Mesenchymal stem cell (in vitro differentiated cells and primary cell): ENCODE measurements around the gene GATM.
"Not testable (repeated sequence)": the region's sequence is repeated elsewhere in the genome, so short reads cannot be mapped to it uniquely, and the experiment has no call there.

ENCODE experiments used
- DNase-seq: peaks from one replicate; pipeline ENCODE4 v3.0.0-alpha.2; 2013
- H2AFZ ChIP-seq: one replicate; pipeline ENCODE4 v1.6.1; 2013; ENCODE audit warnings: low read depth, mild to moderate bottlenecking, control low read depth, inconsistent platforms, low read length, moderate library complexity
- H2AK5ac ChIP-seq: 2 replicates; pipeline ENCODE4 v1.6.1; 2013; ENCODE audit warnings: low read length, moderate library complexity, mild to moderate bottlenecking, inconsistent platforms; ENCODE audit not compliant: severe bottlenecking
- H2BK120ac ChIP-seq: one replicate; pipeline ENCODE4 v1.6.1; 2013; ENCODE audit warnings: low read depth, mild to moderate bottlenecking, inconsistent platforms, low read length, moderate library complexity
- H2BK12ac ChIP-seq, 2 experiments: one replicate each; pipeline ENCODE4 v1.6.1; 2013; ENCODE audit warnings: inconsistent platforms in 2 of 2, low read length in 2 of 2, mild to moderate bottlenecking in 2 of 2, moderate library complexity in 2 of 2, control low read depth in 1 of 2
- H2BK15ac ChIP-seq: one replicate; pipeline ENCODE4 v1.6.1; 2013; ENCODE audit warnings: mild to moderate bottlenecking, low read depth, inconsistent platforms; ENCODE audit not compliant: poor library complexity, severe bottlenecking
- H2BK5ac ChIP-seq: 2 replicates; pipeline ENCODE4 v1.6.1; 2013; ENCODE audit warnings: low read depth, mild to moderate bottlenecking, low read length, control low read depth, inconsistent platforms; ENCODE audit not compliant: poor library complexity, severe bottlenecking
- H3K14ac ChIP-seq, 2 experiments: one replicate each; pipeline ENCODE4 v1.6.1; 2013; ENCODE audit warnings: inconsistent platforms in 2 of 2, low read length in 2 of 2, control low read depth in 1 of 2, mild to moderate bottlenecking in 1 of 2, moderate library complexity in 1 of 2
- H3K18ac ChIP-seq, 2 experiments: one replicate each; pipeline ENCODE4 v1.6.1; 2013; ENCODE audit warnings: inconsistent platforms in 2 of 2, low read length in 2 of 2, control low read depth in 1 of 2, low read depth in 1 of 2, mild to moderate bottlenecking in 1 of 2
- H3K23ac ChIP-seq, 2 experiments: one replicate each; pipeline ENCODE4 v1.6.1; 2013; ENCODE audit warnings: inconsistent platforms in 2 of 2, low read length in 2 of 2, mild to moderate bottlenecking in 2 of 2, moderate library complexity in 2 of 2, control low read depth in 1 of 2
- H3K27ac ChIP-seq: 2 replicates; pipeline ENCODE4 v1.5.1; 2013; ENCODE audit warnings: mild to moderate bottlenecking, moderate library complexity, low read length, control low read depth, inconsistent platforms; ENCODE audit not compliant: poor library complexity, severe bottlenecking
- H3K27me3 ChIP-seq, 2 experiments: 2 replicates each; pipeline versions ENCODE4 v1.6.1 to v1.7.0; 2013; ENCODE audit warnings: low read length in 2 of 2, mild to moderate bottlenecking in 2 of 2, moderate library complexity in 2 of 2, control low read depth in 1 of 2, inconsistent platforms in 1 of 2; ENCODE audit not compliant: control insufficient read depth in 1 of 2, insufficient read depth in 1 of 2
- H3K36me3 ChIP-seq, 2 experiments: 2 replicates each; pipeline versions ENCODE4 v1.6.1 to v1.7.0; 2013; ENCODE audit warnings: low read length in 2 of 2, control low read depth in 1 of 2, inconsistent platforms in 1 of 2, low read depth in 1 of 2, mild to moderate bottlenecking in 1 of 2; ENCODE audit not compliant: insufficient read depth in 2 of 2, control insufficient read depth in 1 of 2
- H3K4ac ChIP-seq, 2 experiments: one replicate each; pipeline ENCODE4 v1.6.1; 2013; ENCODE audit warnings: inconsistent platforms in 2 of 2, low read length in 2 of 2, mild to moderate bottlenecking in 2 of 2, moderate library complexity in 2 of 2, control low read depth in 1 of 2, low read depth in 1 of 2
- H3K4me1 ChIP-seq: 2 replicates; pipeline ENCODE4 v1.6.1; 2013; ENCODE audit warnings: low read depth, low read length, control low read depth; ENCODE audit not compliant: control insufficient read depth, insufficient read depth
- H3K4me2 ChIP-seq: 2 replicates; pipeline ENCODE4 v1.6.1; 2013; ENCODE audit warnings: low read length, mild to moderate bottlenecking, inconsistent platforms; ENCODE audit not compliant: poor library complexity, severe bottlenecking
- H3K4me3 ChIP-seq, 2 experiments: 2 replicates each; pipeline versions ENCODE4 v1.5.1 to v1.7.0; 2013; ENCODE audit warnings: low read length in 2 of 2, mild to moderate bottlenecking in 2 of 2, control low read depth in 1 of 2, low read depth in 1 of 2; ENCODE audit not compliant: insufficient read depth in 1 of 2
- H3K79me1 ChIP-seq: replicated peaks from 2 replicates; pipeline ENCODE4 v1.6.1; 2013; ENCODE audit warnings: mild to moderate bottlenecking, control low read depth, low read length, inconsistent platforms; ENCODE audit not compliant: poor library complexity, severe bottlenecking
- H3K9ac ChIP-seq: 2 replicates; pipeline ENCODE4 v1.7.0; 2013; ENCODE audit warnings: mild to moderate bottlenecking, low read length, moderate library complexity
- H3K9me3 ChIP-seq: 2 replicates; pipeline ENCODE4 v1.7.0; 2013; ENCODE audit warnings: mild to moderate bottlenecking, low read length; ENCODE audit not compliant: control insufficient read depth
- H4K8ac ChIP-seq: one replicate; pipeline ENCODE4 v1.6.1; 2013; ENCODE audit warnings: inconsistent platforms, mild to moderate bottlenecking, low read length, moderate library complexity
- H4K91ac ChIP-seq: one replicate; pipeline ENCODE4 v1.6.1; 2013; ENCODE audit warnings: mild to moderate bottlenecking, low read length, inconsistent platforms
- WGBS: methylation state at CpG from one replicate; pipeline ENCODE4 v1.1.7; 2013; ENCODE audit warnings: mixed read lengths; 5-methylcytosine and 5-hydroxymethylcytosine counted together

Gene GATM

DNA sequence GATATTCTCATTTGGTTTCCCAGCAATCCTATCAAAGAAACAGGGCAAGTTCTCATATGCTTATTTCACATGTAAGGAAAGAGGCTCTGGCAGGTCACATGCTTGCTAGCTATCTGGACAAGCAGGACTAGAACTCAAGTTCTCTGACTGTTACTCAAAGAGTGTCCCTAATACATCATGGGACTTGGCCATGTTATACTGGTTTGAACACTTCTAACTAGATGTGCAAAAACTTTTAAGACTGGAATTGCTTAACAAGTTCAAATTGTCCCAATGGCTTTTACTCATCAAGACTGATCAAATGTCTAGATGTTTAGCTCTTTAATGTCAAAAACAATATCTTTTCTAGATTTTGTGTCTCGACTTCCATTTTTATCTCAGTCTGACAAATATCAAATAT is 6.8 kb downstream of the GATM start:
- no peak overlapping the region for H2BK15ac ChIP-seq
- no peak overlapping the region for H2BK5ac ChIP-seq
- no peak overlapping the region for H3K18ac ChIP-seq
- no peak overlapping the region for H3K4me3 ChIP-seq
- H3K23ac ChIP-seq: no peak overlapping the region
- H2AK5ac ChIP-seq: no peak overlapping the region
- no peak overlapping the region for H2BK120ac ChIP-seq
- H4K91ac ChIP-seq: no peak overlapping the region
- no peak overlapping the region for H3K9ac ChIP-seq
- no peak overlapping the region for H4K8ac ChIP-seq
- H3K27me3 ChIP-seq: peaks cover 13 to 26% of the 10 kb centered on the region in 2 experiments
- no peaks in the 10 kb centered on the region for H3K79me1 ChIP-seq
- no CpG with 5 or more reads among the region's 1 CpG for WGBS
- DNase-seq: no peak
- no peaks in the 10 kb centered on the region for H3K36me3 ChIP-seq
- no peak overlapping the region for H3K27ac ChIP-seq
- H3K9me3 ChIP-seq: no peaks in the 10 kb centered on the region
- H3K4me2 ChIP-seq: no peak overlapping the region
- H3K4ac ChIP-seq: no peak overlapping the region
- no peak overlapping the region for H2AFZ ChIP-seq
- no peak overlapping the region for H3K14ac ChIP-seq
- H2BK12ac ChIP-seq: no peak overlapping the region
- no peaks in the 10 kb centered on the region for H3K4me1 ChIP-seq

DNA sequence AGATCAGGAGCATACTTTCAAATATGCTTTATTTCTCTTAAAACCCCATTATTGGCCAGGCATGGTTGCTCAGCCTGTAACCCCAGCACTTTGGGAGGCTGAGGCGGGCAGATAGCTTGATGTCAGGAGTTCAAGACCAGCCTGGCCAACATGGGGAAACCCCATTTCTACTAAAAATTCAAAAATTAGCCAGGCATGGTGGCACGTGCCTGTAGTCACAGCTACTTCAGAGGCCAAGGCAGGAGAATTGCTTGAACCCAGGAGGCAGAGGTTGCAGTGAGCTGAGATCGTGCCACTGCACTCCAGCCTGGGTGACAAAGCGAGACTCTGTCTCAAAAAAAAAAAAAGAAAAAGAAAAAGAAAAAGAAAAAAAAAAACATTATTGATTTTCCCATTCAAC is 8.3 kb downstream of the GATM start:
- not testable (repeated sequence) for H2BK15ac ChIP-seq, H3K9me3 ChIP-seq, H4K8ac ChIP-seq, H2AFZ ChIP-seq, H2BK5ac ChIP-seq, DNase-seq, H3K14ac ChIP-seq, H3K23ac ChIP-seq, H3K4ac ChIP-seq, H3K4me1 ChIP-seq, H3K9ac ChIP-seq, H4K91ac ChIP-seq, H3K27ac ChIP-seq, H2BK120ac ChIP-seq, H3K18ac ChIP-seq, H2AK5ac ChIP-seq, H2BK12ac ChIP-seq, H3K4me3 ChIP-seq, H3K36me3 ChIP-seq, H3K79me1 ChIP-seq, H3K4me2 ChIP-seq
- WGBS: 72% methylated on average over 2 of the region's 4 CpGs
- peaks cover 0 to 20% of the 10 kb centered on the region in 2 experiments for H3K27me3 ChIP-seq

DNA sequence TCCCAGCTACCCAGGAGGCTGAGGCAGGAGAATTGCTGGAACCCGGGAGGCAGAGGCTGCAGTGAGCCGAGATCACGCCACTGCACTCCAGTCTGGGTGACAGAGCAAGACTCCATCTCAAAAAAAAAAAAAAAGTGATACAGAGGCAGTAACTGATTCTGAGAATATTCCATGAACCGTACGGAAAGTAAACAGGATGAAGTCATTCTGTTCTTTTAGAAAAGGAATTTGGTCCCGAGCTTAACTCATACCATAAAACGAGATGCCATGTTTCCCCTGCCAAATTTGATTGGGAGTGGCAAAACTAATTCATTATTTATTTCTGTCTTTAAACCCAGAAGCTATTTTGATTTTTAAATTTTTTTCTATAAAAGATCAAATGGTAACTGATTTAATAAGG is 11.1 kb downstream of the GATM start:
- H4K91ac ChIP-seq, H2BK15ac ChIP-seq, H3K9ac ChIP-seq, H2BK5ac ChIP-seq, DNase-seq, H2AK5ac ChIP-seq, H3K79me1 ChIP-seq, H4K8ac ChIP-seq, H3K27ac ChIP-seq, H3K18ac ChIP-seq, H3K36me3 ChIP-seq, H2BK120ac ChIP-seq, H3K14ac ChIP-seq, H3K4me1 ChIP-seq, H3K4me2 ChIP-seq, H3K4ac ChIP-seq, H3K23ac ChIP-seq, H3K9me3 ChIP-seq, H3K4me3 ChIP-seq, H2AFZ ChIP-seq, H2BK12ac ChIP-seq: not testable (repeated sequence)
- peaks cover 0 to 18% of the 10 kb centered on the region in 2 experiments for H3K27me3 ChIP-seq
- WGBS: 94% methylated on average over 4 of the region's 7 CpGs

DNA sequence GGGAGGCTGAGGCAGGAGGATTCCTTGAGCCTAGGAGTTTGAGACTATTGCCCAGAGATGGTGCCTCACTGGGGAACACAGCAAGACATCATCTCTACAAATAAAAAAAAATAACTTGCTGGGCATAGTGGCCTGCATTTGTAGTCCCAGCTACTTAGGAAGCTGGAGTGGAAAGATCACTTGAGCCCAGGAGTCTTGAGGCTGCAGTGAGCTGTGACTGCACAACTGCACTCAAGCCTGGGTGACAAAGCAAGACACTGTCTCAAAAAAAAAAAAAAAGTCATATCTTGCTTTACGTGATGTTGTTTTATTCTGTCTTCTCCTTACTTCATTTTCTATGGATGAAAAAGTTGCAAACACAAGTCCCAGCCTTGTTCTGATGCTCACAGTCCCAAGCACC is 14.1 kb downstream of the GATM start:
- DNase-seq: no peak
- H3K79me1 ChIP-seq: no peaks in the 10 kb centered on the region
- H3K9me3 ChIP-seq: no peaks in the 10 kb centered on the region
- H4K8ac ChIP-seq: no peak overlapping the region
- H3K4me1 ChIP-seq: no peaks in the 10 kb centered on the region
- H3K27ac ChIP-seq: no peak overlapping the region
- H2BK15ac ChIP-seq: no peak overlapping the region
- H3K4ac ChIP-seq: no peak overlapping the region
- H2AK5ac ChIP-seq: no peak overlapping the region
- H3K36me3 ChIP-seq: no peaks in the 10 kb centered on the region
- no peak overlapping the region for H3K18ac ChIP-seq
- no peak overlapping the region for H2BK5ac ChIP-seq
- no peak overlapping the region for H3K23ac ChIP-seq
- H2AFZ ChIP-seq: no peak overlapping the region
- H3K4me2 ChIP-seq: no peak overlapping the region
- H4K91ac ChIP-seq: no peak overlapping the region
- 93% methylated on average over 1 of the region's 1 CpG for WGBS
- no peak overlapping the region for H2BK120ac ChIP-seq
- H3K9ac ChIP-seq: no peak overlapping the region
- H3K4me3 ChIP-seq: no peak overlapping the region
- peaks cover 0 to 8% of the 10 kb centered on the region in 2 experiments for H3K27me3 ChIP-seq
- H2BK12ac ChIP-seq: no peak overlapping the region
- no peak overlapping the region for H3K14ac ChIP-seq
